Glomerular endothelial cell (primary cell): ENCODE data around the gene SMCO1. TPM values are rescaled to one million over a fixed set of nuclear protein-coding genes. Genes with fewer than 3 reads are reported as not detected.
"Not testable (repeated sequence)": the region's sequence is repeated elsewhere in the genome, so short reads cannot be mapped to it uniquely, and the experiment has no call there.

Experiments used
- DNase-seq: peaks from one replicate; pipeline ENCODE4 v3.0.0-alpha.2; 2011; ENCODE audit warnings: low read depth, low spot score; ENCODE audit errors: extremely low read depth
- total RNA-seq: library from RNA; depleted of rRNA; stranded (reverse); fragments of >200 nt; gene quantifications from 2 replicates; pipeline ENCODE4 v1.2.3, GENCODE V29; 2015

Gene SMCO1, protein sequence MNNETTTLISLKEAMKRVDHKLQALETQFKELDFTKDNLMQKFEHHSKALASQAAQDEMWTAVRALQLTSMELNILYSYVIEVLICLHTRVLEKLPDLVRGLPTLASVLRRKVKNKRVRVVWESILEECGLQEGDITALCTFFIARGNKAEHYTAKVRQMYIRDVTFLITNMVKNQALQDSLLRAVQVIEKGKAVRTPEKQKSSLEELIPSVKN
- not detected in 2 replicates for total RNA-seq

GRCh38 chr3:196514913-196515621 lies at the start of gene SMCO1:
SMCO1 (minus strand) TSS chr3:196515346; CDS start chr3:196515209, 137 bp downstream.
- no peak for DNase-seq

- peak; percentile 22 for DNase-seq
Observed at GRCh38 chr3:196563721-196564225, 48.6 kb upstream of the SMCO1 start.

DNA sequence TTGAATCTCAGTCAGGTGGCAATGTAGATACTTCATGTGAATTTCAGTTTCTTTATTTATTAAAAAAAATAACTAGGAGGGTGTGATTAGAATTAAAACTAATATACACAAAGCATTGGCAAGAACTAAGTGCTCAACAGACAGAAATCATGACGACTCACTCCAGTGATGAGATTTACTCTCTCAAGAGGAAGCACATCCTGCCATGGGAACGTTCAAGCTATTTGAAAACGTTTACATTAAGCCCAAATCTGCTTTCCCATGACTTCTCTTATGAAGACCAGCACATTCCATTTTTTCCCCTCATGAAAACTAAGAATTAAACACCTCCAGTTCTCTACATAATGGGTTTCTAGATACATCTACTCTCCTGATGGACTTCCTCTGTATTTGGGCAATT lies 44.7 kb upstream of the SMCO1 start:
- DNase-seq: no peak

DNA sequence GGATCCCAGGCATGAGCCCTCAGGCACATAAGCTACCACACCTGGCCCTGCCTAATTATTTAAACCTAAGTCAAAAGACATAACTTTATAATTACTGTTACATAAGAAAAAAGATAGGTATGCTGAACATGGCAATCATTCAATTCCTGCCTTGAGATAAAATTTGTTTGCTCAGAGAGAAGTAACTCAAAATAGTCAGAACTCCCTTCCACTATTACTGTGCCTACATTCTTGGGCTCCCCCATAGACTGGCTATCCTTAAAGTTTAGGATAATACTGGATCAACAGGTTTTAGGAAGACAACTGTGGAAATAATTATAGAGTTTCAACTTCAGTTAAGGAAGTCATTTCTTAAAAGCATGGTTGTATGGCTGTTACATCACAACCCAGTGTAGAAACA lies 43.3 kb upstream of the SMCO1 start:
- no peak for DNase-seq

- DNase-seq: no peak
Observed at GRCh38 chr3:196557236-196557635, 42.1 kb upstream of the SMCO1 start.

DNA sequence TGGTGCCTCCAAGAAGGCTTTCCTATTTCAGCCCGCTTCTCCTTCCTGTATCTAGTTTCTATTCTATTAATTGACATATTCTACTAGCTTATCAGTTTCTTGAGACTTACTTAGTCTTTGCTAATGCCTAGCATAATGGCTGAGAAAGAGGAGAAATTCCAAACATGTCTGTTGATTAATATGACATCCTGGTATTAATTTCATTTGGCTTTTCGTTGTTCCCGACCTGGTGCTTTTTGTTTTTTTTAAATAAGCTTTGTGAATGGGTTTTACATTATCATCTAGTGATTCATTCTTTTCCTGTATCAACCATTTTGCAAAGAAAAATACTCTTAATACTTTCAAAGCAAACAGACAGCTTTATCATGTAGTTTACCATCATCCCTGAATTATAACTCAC lies 40.1 kb upstream of the SMCO1 start:
- no peak for DNase-seq

DNA sequence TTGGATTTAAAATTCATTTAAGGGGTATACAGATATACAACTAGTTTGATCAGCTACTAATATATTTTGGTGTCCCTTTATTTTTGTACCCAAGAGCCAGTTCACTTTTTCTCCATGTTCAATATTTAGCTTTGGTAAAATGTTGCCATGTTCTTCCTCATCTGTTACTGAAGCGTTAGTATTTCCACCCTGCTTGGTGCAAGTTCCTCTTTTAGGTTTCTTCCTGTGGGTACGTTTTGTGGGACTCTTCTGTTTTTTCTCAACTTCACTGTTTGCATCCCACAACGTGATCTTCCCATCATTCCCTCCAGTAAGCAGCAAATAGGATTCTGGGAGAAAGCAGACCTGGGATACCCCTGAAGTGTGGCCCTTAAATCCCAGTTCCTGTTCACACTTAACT lies 39.1 kb upstream of the SMCO1 start:
- no peak for DNase-seq

GRCh38 chr3:196553551-196553950 lies 38.4 kb upstream of the SMCO1 start:
- no peak for DNase-seq

DNA sequence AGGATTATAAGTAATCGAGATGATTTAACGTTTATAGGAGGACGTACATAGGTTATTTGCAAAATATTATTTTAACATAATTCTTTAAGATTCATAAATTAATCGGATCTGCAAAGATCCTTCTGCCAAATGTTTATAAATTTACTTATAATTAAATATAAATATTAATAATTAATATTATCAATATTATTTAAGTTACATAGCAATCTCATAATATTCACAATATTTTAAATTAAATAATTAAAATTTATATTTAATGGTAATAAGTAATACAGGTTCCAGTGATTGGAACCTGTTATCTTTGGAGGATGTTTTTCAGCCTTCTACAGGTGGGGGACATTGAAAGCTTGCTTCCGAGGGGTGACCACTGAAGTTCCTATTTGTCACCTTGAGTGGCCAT lies 37.1 kb upstream of the SMCO1 start:
- no peak for DNase-seq

GRCh38 chr3:196550172-196550571 lies 35.0 kb upstream of the SMCO1 start:
- not testable (repeated sequence) for DNase-seq

DNA sequence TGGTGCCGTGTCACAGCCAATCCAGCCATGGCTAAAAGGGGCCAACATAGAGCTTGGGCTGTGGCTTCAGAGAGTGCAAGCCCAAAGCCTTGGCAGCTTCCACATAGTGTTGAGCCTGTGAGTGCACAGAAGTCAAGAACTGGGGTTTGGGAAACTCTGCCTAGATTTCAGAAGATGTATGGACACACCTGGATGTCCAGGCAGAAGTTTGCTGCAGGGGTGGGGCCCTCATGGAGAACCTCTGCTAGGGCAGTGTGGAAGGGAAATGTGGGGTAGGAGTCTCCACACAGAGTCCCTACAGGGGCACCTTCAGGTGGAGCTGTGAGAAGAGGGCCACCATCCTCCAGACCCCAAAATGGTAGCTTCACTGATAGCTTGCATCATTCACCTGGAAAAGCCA lies 34.2 kb upstream of the SMCO1 start:
- not testable (repeated sequence) for DNase-seq

GRCh38 chr3:196547067-196547466 lies 31.9 kb upstream of the SMCO1 start:
- no peak for DNase-seq

- DNase-seq: no peak
Observed at GRCh38 chr3:196546537-196546936, 31.4 kb upstream of the SMCO1 start.

DNA sequence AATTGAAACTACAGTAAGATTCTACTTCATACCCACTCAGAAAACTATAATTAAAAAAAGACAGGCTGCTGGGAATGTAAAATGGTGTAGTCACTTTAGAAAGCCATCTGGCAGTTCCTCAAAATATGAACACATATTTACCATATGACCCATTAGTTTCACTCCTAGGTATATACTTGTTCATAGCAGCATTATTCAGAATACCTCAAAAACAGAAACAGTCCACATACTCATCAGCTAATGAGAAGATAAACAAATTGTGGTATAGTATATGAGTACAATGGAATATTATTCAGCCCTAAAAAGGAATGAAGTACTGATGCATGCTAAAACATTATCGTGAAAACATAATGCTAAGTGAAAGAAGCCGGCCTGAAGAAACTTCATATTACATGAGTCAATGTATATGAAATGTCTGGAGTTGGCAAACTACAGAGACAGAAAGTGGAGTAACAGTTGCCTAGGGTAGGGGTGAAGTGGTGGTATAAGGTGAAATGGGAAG lies 29.4 kb upstream of the SMCO1 start:
- DNase-seq: no peak

GRCh38 chr3:196541684-196542445 lies 26.7 kb upstream of the SMCO1 start:
- DNase-seq: no peak

DNA sequence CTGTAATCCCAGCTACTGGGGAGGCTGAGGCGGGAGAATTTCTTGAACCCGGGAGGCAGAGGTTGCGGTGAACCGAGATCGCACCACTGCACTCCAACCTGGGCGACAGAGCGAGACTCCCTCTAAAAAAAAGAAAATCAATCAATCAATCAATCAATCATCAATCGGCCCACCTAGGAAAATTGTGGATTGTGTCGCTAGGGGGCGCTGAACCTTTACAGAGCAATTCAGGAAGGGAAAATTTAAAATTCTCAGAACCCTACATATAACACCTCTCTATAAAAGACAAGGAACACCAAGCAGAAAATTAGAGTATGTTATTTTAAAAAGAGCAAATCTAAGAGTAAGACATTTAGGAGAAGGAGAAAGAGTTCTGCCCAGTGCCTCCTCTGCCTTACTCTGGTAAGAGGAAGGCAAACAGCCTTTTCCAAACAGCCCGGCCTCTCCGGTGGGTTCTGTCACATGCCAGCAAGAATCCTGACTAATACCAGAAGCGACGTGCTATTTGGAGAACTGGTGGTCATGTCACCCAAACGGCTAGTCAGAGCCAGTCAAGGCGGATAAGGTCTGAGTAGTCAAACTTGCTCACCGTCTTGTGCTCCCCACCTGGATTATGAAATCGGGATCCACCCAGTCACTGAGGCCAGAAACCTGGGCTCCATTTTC lies 22.3 kb upstream of the SMCO1 start:
- no peak for DNase-seq

GRCh38 chr3:196533260-196533681 lies 18.1 kb upstream of the SMCO1 start:
- no peak for DNase-seq

DNA sequence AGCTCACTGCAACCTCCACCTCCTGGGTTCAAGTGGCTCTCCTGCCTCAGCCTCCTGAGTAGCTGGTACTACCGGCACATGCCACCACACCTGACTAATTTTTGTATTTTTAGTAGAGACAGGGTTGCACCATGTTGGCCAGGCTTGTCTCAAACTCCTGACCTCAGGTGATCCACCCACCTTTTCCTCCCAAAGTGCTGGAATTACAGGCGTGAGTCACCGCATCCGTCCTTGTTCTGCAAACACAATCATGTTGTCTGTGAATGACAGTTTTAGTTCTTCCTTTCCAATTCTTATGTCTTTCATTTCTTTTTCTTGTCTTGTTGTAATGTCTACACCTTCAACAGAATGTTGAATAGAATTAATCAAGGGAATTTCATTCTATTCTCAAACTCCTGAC lies 16.3 kb upstream of the SMCO1 start:
- no peak for DNase-seq

- no peak for DNase-seq
Observed at GRCh38 chr3:196528639-196529233, 13.6 kb upstream of the SMCO1 start.

GRCh38 chr3:196525141-196525540 lies 10.0 kb upstream of the SMCO1 start:
- no peak for DNase-seq
